CD14-positive monocyte (primary cell): ENCODE measurements around the gene RMRP. TPM values are rescaled to one million over a fixed set of nuclear protein-coding genes. Genes with fewer than 3 reads are reported as not detected.

Source experiments
- DNase-seq, 3 donors: peaks; one replicate each; pipeline ENCODE4 v3.0.0-alpha.2; 2011 to 2022
- H2AFZ ChIP-seq: 2 replicates; pipeline ENCODE4 v1.6.0; 2012; ENCODE audit warnings: mild to moderate bottlenecking, low read depth, low read length, inconsistent platforms; ENCODE audit not compliant: insufficient read depth, poor library complexity, severe bottlenecking
- H3K27ac ChIP-seq, 2 donors: 1 replicate in 1 of 2; 2 replicates in 1 of 2; pipeline ENCODE4 v1.5.1; 2012 to 2013; ENCODE audit warnings: low read length in 2 of 2, control low read depth in 1 of 2, inconsistent platforms in 1 of 2, low read depth in 1 of 2, mild to moderate bottlenecking in 1 of 2
- H3K27me3 ChIP-seq, 2 donors: one replicate each; pipeline versions ENCODE4 v1.6.0 to v1.6.1; 2011 to 2013; ENCODE audit warnings: low read length in 2 of 2; ENCODE audit not compliant: control insufficient read depth in 2 of 2, insufficient read depth in 2 of 2
- H3K36me3 ChIP-seq, 2 donors: replicated peaks in 1 of 2; 1 replicate in 1 of 2; 2 replicates in 1 of 2; pipeline versions ENCODE4 v1.5.1 to v1.6.1; 2012 to 2013; ENCODE audit warnings: low read length in 2 of 2, control low read depth in 1 of 2, inconsistent platforms in 1 of 2, mild to moderate bottlenecking in 1 of 2; ENCODE audit not compliant: insufficient read depth in 2 of 2, control insufficient read depth in 1 of 2
- H3K4me1 ChIP-seq, 2 donors: 1 replicate in 1 of 2; 2 replicates in 1 of 2; pipeline versions ENCODE4 v1.5.1 to v1.6.1; 2012 to 2013; ENCODE audit warnings: low read length in 2 of 2, control low read depth in 1 of 2, inconsistent platforms in 1 of 2, mild to moderate bottlenecking in 1 of 2, moderate library complexity in 1 of 2; ENCODE audit not compliant: insufficient read depth in 2 of 2, control insufficient read depth in 1 of 2
- H3K4me2 ChIP-seq: replicated peaks from 2 replicates; pipeline ENCODE3; 2012; ENCODE audit warnings: low read length, moderate library complexity, mild to moderate bottlenecking; ENCODE audit not compliant: poor library complexity, severe bottlenecking; ENCODE audit errors: extremely low read depth
- H3K4me3 ChIP-seq, 3 experiments: fragments of 200-600 bp in 1 of 3; sonication (generic) in 1 of 3; replicated peaks in 1 of 3; 1 replicate in 2 of 3; 2 replicates in 1 of 3; pipeline ENCODE4 v1.5.1; 2011 to 2013; ENCODE audit warnings: low read length in 3 of 3, mild to moderate bottlenecking in 3 of 3, control low read depth in 2 of 3, low read depth in 2 of 3, inconsistent platforms in 1 of 3, moderate library complexity in 1 of 3
- H3K79me2 ChIP-seq: 2 replicates; pipeline ENCODE4 v1.6.0; 2012; ENCODE audit warnings: mild to moderate bottlenecking, control low read depth, inconsistent platforms, low read length, moderate library complexity; ENCODE audit not compliant: insufficient read depth
- H3K9ac ChIP-seq: 2 replicates; pipeline ENCODE4 v1.6.0; 2017; ENCODE audit warnings: low read length, mild to moderate bottlenecking; ENCODE audit not compliant: insufficient read depth, poor library complexity, severe bottlenecking
- H3K9me3 ChIP-seq, 2 donors: replicated peaks in 1 of 2; 1 replicate in 1 of 2; 2 replicates in 1 of 2; pipeline versions ENCODE4 v1.5.1 to v1.6.1; 2012 to 2013; ENCODE audit warnings: low read length in 2 of 2, control low read depth in 1 of 2; ENCODE audit not compliant: control insufficient read depth in 1 of 2, insufficient read depth in 1 of 2
- H4K20me1 ChIP-seq: 2 replicates; pipeline ENCODE4 v1.6.0; 2012; ENCODE audit warnings: mild to moderate bottlenecking, low read length, control low read depth, moderate library complexity; ENCODE audit not compliant: insufficient read depth
- H3K27ac Mint-ChIP-seq, 7 donors: one replicate each; pipeline ENCODE4 v1.8.0; 2020; ENCODE audit warnings: mild to moderate bottlenecking in 7 of 7, mixed read lengths in 7 of 7, moderate library complexity in 6 of 7, inconsistent platforms in 2 of 7
- H3K27me3 Mint-ChIP-seq, 3 donors: one replicate each; pipeline ENCODE4 v1.8.0; 2021 to 2022; ENCODE audit warnings: low read depth in 3 of 3, mild to moderate bottlenecking in 3 of 3, mixed read lengths in 3 of 3, moderate library complexity in 3 of 3, inconsistent platforms in 1 of 3
- H3K36me3 Mint-ChIP-seq, 2 donors: one replicate each; pipeline ENCODE4 v1.8.0; 2020; ENCODE audit warnings: mixed read lengths in 2 of 2, inconsistent platforms in 1 of 2, mild to moderate bottlenecking in 1 of 2
- H3K4me1 Mint-ChIP-seq: one replicate; pipeline ENCODE4 v1.8.0; 2020; ENCODE audit warnings: mild to moderate bottlenecking, mixed read lengths
- H3K4me3 Mint-ChIP-seq, 2 donors: one replicate each; pipeline ENCODE4 v1.8.0; 2020; ENCODE audit warnings: mild to moderate bottlenecking in 2 of 2, mixed read lengths in 2 of 2, moderate library complexity in 1 of 2
- H3K9me3 Mint-ChIP-seq, 7 donors: one replicate each; pipeline ENCODE4 v1.8.0; 2020 to 2022; ENCODE audit warnings: mixed read lengths in 7 of 7, mild to moderate bottlenecking in 6 of 7, moderate library complexity in 6 of 7, inconsistent platforms in 2 of 7
- CTCF ChIP-seq: fragments of 200-600 bp; IDR thresholded peaks from one replicate; pipeline ENCODE4 v1.8.0; 2022; ENCODE audit warnings: antibody characterized with exemption, mild to moderate bottlenecking
- WGBS: methylation state at CpG from one replicate; pipeline ENCODE4 v1.1.5; 2013; ENCODE audit warnings: missing lambda C conversion rate; ENCODE audit not compliant: insufficient coverage; 5-methylcytosine and 5-hydroxymethylcytosine counted together
- intact Hi-C, 2 donors: fragments of 100-400 bp; cut with micrococcal nuclease; formaldehyde crosslinking; loops; one replicate each; pipeline versions ENCODE4 v1.15.0 to v1.15.1; 2023
- polyA plus RNA-seq, 3 donors: library from polyadenylated mRNA; depleted of rRNA in 1 of 3; unstranded in 2 of 3; stranded (reverse) in 1 of 3; fragments of 300-500 nt in 2 of 3; fragments of >200 nt in 1 of 3; fragmentation: Illumina TruSeq in 2 of 3; gene quantifications; 1 replicate in 2 of 3; 2 replicates in 1 of 3; pipeline ENCODE4 v1.2.3, GENCODE V29; 2012 to 2021

Gene RMRP
- polyA plus RNA-seq, 3 donors, result 13.3 TPM; not detected in 2

- H3K27me3 ChIP-seq, result no peaks in the 10 kb centered on the region
- H3K4me2 ChIP-seq, result no peak overlapping the region
- H3K4me1 ChIP-seq, result peaks cover 36 to 55% of the 10 kb centered on the region in 2 donors
- Mint-ChIP-seq H3K27ac (peak overlapping the region in 2 of 7 donors; percentile 17 to 70), H3K4me1 (peaks cover 55% of the 10 kb centered on the region), H3K27me3 (peaks cover 0 to 7% (median 6%) of the 10 kb centered on the region in 3 donors), H3K36me3 (peaks cover 19 to 27% of the 10 kb centered on the region in 2 donors), H3K9me3 (peaks cover 0 to 3% (median 0%) of the 10 kb centered on the region in 7 donors), H3K4me3 (peak overlapping the region in 1 of 2 donors; percentile 39)
- WGBS, result 82% methylated on average over 7 of the region's 7 CpGs
- no peak overlapping the region for H3K4me3 ChIP-seq
- H3K9ac ChIP-seq, result no peak overlapping the region
- H3K9me3 ChIP-seq, result no peaks in the 10 kb centered on the region
- H3K79me2 ChIP-seq, result peaks cover 38% of the 10 kb centered on the region
- H3K27ac ChIP-seq, result peak overlapping the region in 1 of 2 donors; percentile 43
- no peak for DNase-seq
- peaks cover 10 to 14% of the 10 kb centered on the region in 2 donors for H3K36me3 ChIP-seq
- H4K20me1 ChIP-seq, result no peaks in the 10 kb centered on the region
- no peak overlapping the region for H2AFZ ChIP-seq
- TF ChIP-seq CTCF, result no peak
- intact Hi-C loops, result no loop called here
Measured at GRCh38 chr9:35662437-35662836, 4.6 kb upstream of the RMRP start.

DNA sequence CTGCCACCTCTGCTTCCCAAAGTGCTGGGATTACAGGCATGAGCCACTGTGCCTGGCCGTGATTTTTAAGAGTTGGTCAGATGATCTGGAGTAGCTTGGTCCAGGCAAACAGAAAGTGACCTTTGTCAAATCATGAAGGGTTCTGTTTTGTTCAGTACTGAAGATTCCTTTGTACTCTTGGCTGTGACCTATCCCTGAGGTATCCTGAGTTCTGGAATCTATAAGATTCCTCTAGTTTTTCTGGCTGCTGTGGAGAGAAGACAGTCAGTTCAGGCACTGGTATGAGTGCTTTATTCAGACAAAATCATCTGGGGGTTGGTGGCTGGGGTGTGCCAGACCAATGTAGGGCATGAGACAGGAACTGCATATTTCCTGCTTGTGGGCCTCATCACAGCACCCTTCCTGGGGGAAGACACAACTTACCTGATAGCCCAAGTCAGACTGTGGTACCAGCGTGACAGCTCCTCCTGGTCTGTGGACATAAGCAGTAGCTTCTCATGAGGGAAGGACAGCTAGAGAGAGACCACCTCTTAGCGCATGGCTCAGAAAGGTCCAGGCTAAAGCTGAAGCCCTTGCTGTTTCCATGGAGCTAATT lies 4.0 kb upstream of the RMRP start:
- no peak overlapping the region for H3K4me2 ChIP-seq
- no peak for TF ChIP-seq CTCF
- DNase-seq, result no peak
- no peaks in the 10 kb centered on the region for H4K20me1 ChIP-seq
- Mint-ChIP-seq H3K4me1 (peaks cover 61% of the 10 kb centered on the region), H3K27ac (peak overlapping the region in 5 of 7 donors; percentile 12 to 58 (median 25)), H3K36me3 (peaks cover 19 to 27% of the 10 kb centered on the region in 2 donors), H3K4me3 (no peak overlapping the region), H3K27me3 (peaks cover 0 to 7% (median 6%) of the 10 kb centered on the region in 3 donors), H3K9me3 (peaks cover 0 to 2% (median 0%) of the 10 kb centered on the region in 7 donors)
- intact Hi-C loops, result no loop called here
- no peak overlapping the region for H3K9ac ChIP-seq
- no peaks in the 10 kb centered on the region for H3K27me3 ChIP-seq
- WGBS, result 42% methylated on average over 2 of the region's 3 CpGs
- H3K9me3 ChIP-seq, result no peaks in the 10 kb centered on the region
- peaks cover 38% of the 10 kb centered on the region for H3K79me2 ChIP-seq
- H3K4me1 ChIP-seq, result peaks cover 42 to 61% of the 10 kb centered on the region in 2 donors
- no peak overlapping the region for H3K4me3 ChIP-seq
- H3K36me3 ChIP-seq, result peaks cover 10 to 14% of the 10 kb centered on the region in 2 donors
- H3K27ac ChIP-seq, result peak overlapping the region in 1 of 2 donors; percentile 43
- H2AFZ ChIP-seq, result no peak overlapping the region
